ENCODE data around the gene CCL13. TPM values are rescaled to one million over a fixed set of nuclear protein-coding genes. Genes with fewer than 3 reads are reported as not detected.

The CCL13 gene
- total and polyA plus RNA-seq, 8 donors, result 0.65 to 29.5 (median 12.0) TPM; not detected in 4

DNA sequence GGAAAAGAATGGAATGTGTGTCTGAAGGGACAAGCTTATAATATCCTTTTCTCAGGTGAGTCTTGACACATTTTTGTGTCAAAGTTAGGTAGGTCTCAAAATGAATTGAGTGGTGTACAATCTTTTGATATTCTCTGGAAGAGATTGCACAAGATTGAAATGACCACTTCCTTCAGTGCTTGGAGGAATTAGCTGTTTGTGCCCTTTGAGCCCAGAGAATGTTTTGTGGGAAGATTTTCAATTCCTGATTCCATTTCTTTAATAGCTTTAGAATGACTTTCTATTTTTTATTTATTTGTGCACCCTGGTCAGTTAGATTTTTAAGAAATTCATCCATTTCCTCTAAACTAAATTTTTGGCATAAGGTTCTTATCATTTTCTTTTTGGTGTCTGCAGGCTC lies 1.6 kb upstream of the CCL13 start:
- intact Hi-C loops (cut with DNase I; ENCODE audit: low total_unique reads), result no loop called here
- peak overlapping the region in 1 of 5 donors; percentile 15 for H3K27ac ChIP-seq
- no peaks in the 10 kb centered on the region for H3K4me1 ChIP-seq
- H3K27me3 ChIP-seq, result no peaks in the 10 kb centered on the region
- no peaks in the 10 kb centered on the region for H3K36me3 ChIP-seq
- peaks cover 0 to 5% (median 0%) of the 10 kb centered on the region in 4 donors for H3K9me3 ChIP-seq
- no peak overlapping the region for H3K4me3 ChIP-seq
- no peak for DNase-seq
- TF ChIP-seq, protein P1, sequence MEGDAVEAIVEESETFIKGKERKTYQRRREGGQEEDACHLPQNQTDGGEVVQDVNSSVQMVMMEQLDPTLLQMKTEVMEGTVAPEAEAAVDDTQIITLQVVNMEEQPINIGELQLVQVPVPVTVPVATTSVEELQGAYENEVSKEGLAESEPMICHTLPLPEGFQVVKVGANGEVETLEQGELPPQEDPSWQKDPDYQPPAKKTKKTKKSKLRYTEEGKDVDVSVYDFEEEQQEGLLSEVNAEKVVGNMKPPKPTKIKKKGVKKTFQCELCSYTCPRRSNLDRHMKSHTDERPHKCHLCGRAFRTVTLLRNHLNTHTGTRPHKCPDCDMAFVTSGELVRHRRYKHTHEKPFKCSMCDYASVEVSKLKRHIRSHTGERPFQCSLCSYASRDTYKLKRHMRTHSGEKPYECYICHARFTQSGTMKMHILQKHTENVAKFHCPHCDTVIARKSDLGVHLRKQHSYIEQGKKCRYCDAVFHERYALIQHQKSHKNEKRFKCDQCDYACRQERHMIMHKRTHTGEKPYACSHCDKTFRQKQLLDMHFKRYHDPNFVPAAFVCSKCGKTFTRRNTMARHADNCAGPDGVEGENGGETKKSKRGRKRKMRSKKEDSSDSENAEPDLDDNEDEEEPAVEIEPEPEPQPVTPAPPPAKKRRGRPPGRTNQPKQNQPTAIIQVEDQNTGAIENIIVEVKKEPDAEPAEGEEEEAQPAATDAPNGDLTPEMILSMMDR (IDR thresholded peaks at IDR 0.05), result no peak
- no peak for TF ChIP-seq POLR2A (IDR thresholded peaks at IDR 0.05)
- TF ChIP-seq POLR2AphosphoS5 (IDR thresholded peaks at IDR 0.05), result no peak
- TF ChIP-seq EP300 (IDR thresholded peaks at IDR 0.05), result no peak

DNA sequence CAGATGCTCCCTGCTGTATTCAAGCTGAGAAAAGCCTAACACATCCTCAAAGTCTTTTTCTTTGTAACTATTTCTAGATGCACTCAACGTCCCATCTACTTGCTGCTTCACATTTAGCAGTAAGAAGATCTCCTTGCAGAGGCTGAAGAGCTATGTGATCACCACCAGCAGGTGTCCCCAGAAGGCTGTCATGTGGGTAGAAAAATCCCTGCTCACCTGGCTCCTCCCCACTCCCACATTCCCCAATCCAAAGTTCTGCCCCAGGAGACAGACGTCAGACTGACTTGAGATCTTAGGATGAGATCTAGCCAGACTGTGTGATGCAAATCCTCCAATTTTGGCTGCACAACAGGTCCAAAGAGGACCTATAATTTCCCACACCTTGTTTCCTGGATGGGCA lies 1.1 kb downstream of the CCL13 start:
- H3K27ac ChIP-seq, result no peak overlapping the region
- no peaks in the 10 kb centered on the region for H3K4me1 ChIP-seq
- no peak for DNase-seq
- intact Hi-C loops (cut with DNase I; ENCODE audit: low total_unique reads), result no loop called here
- TF ChIP-seq EP300 (IDR thresholded peaks at IDR 0.05) (no peak), POLR2AphosphoS5 (IDR thresholded peaks at IDR 0.05) (no peak), POLR2A (IDR thresholded peaks at IDR 0.05) (no peak)
- TF ChIP-seq, protein P1 (IDR thresholded peaks at IDR 0.05), result no peak
- WGBS, 5 donors, result 45 to 62% (median 53%) methylated on average over 2 of the region's 2 CpGs
- H3K4me3 ChIP-seq, result no peak overlapping the region
- no peaks in the 10 kb centered on the region for H3K36me3 ChIP-seq
- H3K9me3 ChIP-seq, result peaks cover 0 to 5% (median 0%) of the 10 kb centered on the region in 4 donors
- H3K27me3 ChIP-seq, result peaks cover 0 to 8% (median 0%) of the 10 kb centered on the region in 3 donors

DNA sequence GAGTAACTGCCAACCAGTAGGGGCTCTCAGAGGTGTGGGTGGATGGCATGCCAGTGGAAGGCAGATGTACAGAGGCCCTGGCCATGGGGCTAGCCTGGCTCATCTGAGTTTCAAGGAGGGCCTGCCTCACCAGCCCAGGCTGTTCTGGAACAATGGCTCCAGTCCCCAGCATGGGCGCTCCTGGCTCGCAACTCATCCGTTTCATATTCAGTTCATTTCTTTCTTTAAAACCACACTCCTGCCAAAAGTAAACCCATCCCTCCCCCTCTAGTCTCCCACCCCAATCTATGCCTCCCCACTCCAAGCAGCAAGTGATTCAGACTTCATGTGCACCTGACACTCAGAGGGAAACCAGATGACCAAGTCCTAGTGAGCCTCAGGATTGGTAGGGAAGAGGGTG lies 2.4 kb downstream of the CCL13 start:
- Histone ChIP-seq H3K27ac (no peak overlapping the region), H3K36me3 (no peaks in the 10 kb centered on the region), H3K4me3 (no peak overlapping the region), H3K4me1 (no peaks in the 10 kb centered on the region), H3K27me3 (peaks cover 0 to 18% (median 0%) of the 10 kb centered on the region in 3 donors), H3K9me3 (peaks cover 0 to 3% (median 0%) of the 10 kb centered on the region in 4 donors)
- no peak for DNase-seq
- TF ChIP-seq EP300 (IDR thresholded peaks at IDR 0.05), result no peak
- no peak for TF ChIP-seq POLR2AphosphoS5 (IDR thresholded peaks at IDR 0.05)
- intact Hi-C loops (cut with DNase I; ENCODE audit: low total_unique reads), result no loop called here
- 86 to 100% (median 96%) methylated on average over 3 of the region's 3 CpGs for WGBS, 5 donors

DNA sequence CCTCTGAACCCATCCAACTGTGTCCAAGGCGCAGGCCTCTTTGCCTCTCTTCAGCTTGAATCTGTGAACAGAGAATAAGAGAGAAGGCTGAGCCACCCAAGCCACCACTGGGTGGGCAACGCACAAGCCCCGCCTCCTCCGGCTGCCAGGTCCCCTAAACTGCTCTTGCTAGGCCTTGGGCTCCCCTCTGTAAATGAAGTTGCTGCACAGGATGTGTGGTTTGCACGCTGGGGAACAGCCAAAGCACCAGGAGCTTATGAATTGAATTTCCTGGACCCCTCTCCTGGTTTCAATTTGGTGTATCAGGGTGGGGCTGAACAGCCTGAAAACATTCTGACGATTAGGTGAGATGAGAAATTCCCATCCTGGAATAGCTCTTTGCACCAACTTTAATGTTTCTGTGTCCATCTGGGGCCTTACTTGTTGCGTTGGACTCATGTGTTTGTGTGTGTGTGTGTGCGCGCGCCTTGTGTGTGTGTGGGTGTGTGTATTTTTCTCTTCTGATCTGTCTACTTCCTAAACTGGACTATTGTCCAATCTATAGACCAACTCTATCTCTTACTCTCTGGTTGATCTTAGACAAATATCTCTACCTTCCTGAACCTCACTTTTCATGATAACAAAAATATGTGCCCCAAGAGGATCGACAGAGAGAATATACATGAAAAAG lies 4.5 kb downstream of the CCL13 start:
- Histone ChIP-seq H3K4me1 (no peaks in the 10 kb centered on the region), H3K27me3 (peaks cover 0 to 34% (median 0%) of the 10 kb centered on the region in 3 donors), H3K9me3 (no peaks in the 10 kb centered on the region), H3K27ac (no peak overlapping the region), H3K4me3 (no peak overlapping the region), H3K36me3 (no peaks in the 10 kb centered on the region)
- WGBS, 5 donors, result 65 to 73% (median 71%) methylated on average over 8 to 11 of the region's 11 CpGs
- DNase-seq, result no peak
- TF ChIP-seq EP300 (IDR thresholded peaks at IDR 0.05), result no peak
- no peak for TF ChIP-seq POLR2A (IDR thresholded peaks at IDR 0.05)
- no peak for TF ChIP-seq POLR2AphosphoS5 (IDR thresholded peaks at IDR 0.05)
- TF ChIP-seq, protein P1 (IDR thresholded peaks at IDR 0.05), result no peak
- intact Hi-C loops (cut with DNase I; ENCODE audit: low total_unique reads), result loop anchor here (5.0 kb wide), 1 partner anchor 158 kb away; no protein-coding TSS in a partner anchor

DNA sequence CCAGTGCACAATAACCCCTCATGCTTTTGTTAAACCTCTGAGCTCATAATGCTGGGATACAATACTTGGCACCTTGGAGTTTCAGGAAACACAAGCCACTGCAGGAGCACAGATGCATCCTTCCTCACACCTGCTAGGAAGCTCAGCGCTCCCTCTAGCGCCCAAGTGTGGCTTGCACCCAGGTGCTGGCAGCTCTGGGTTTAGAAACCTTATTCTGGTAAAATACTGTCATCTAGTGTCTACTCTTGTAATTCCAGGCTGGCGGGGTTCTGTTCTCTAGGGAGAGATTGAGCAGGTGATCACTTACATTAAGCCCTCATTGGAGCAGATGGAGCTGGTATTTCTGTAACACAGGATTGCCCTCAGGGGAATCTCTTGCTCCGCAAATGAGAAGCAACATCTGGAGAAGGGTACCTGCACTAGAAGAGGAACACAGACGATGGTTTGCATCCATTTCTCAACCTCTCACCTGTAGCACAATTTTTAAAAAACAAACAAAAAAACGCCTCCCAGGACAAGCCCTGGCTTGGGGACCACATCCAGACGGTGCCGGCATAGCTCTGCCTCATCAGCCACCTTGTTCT lies 5.3 kb downstream of the CCL13 start:
- peak; percentile 83 to 95 for DNase-seq
- TF ChIP-seq EP300 (IDR thresholded peaks at IDR 0.05) (no peak), POLR2AphosphoS5 (IDR thresholded peaks at IDR 0.05) (peak in 1 of 3 donors; percentile 46), POLR2A (IDR thresholded peaks at IDR 0.05) (no peak)
- TF ChIP-seq, protein P1 (IDR thresholded peaks at IDR 0.05), result peak in 5 of 7 experiments; percentile 89 to 99 (median 94)
- intact Hi-C loops (cut with DNase I; ENCODE audit: low total_unique reads), result loop anchor here (5.0 kb wide), 1 partner anchor 159 kb away; no protein-coding TSS in a partner anchor
- Histone ChIP-seq H3K36me3 (no peaks in the 10 kb centered on the region), H3K27ac (no peak overlapping the region), H3K4me1 (no peaks in the 10 kb centered on the region), H3K9me3 (no peaks in the 10 kb centered on the region), H3K27me3 (peaks cover 0 to 43% (median 0%) of the 10 kb centered on the region in 3 donors), H3K4me3 (no peak overlapping the region)
- WGBS, 5 donors, result 20 to 29% (median 23%) methylated on average over 6 to 8 of the region's 8 CpGs
